ENCODE results near the gene TEAD2. TPM values are rescaled to one million over a fixed set of nuclear protein-coding genes. Genes with fewer than 3 reads are reported as not detected.
A peak's percentile ranks its signal among the peaks of the same experiment; 100 is the strongest.

The TEAD2 gene
- total and polyA plus RNA-seq, 2 of the 13 experiments (the other 11 are each of a cell fraction or from before 2014, with no cell fraction given): 10.8 to 12.5 TPM

DNA sequence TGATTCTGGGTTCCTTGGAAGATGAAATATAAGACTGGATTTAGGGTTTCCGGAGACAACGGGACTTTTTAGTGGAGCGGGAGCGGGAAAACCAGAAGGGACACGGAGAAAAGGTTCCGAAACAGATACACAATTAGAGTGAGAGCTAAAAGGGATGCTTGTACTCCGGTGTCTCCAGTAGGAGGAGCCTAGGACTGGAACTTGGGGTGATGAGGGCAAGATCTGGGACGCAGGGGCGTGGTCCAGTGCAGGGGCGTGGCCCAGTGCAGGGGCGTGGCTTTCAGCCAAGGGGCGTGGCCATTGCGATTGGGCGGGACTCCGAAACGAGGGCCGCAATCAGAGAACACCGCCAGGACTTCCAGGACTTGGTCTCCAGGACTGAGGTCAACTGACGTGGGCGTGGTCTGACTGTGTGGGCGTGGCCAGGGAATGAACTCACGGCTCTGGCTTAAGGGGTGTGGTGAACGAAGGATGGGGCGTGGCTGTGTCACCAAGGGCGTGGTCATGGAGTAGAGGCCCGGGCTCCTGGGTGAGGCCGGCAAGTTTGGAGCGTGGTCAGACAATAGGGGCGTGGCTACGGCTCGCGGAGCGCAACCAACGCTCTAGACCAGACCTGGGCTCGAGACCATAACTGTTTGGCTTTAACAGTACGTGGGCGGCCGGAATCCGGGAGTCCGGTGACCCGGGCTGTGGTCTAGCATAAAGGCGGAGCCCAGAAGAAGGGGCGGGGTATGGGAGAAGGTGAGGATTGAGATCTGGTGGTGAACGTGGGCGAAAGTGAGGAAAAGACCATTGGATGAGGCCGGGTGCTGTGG is 1.3 kb upstream of the TEAD2 start, which contains the start of gene DKKL1 (continued):
- TF ChIP-seq, protein P1, sequence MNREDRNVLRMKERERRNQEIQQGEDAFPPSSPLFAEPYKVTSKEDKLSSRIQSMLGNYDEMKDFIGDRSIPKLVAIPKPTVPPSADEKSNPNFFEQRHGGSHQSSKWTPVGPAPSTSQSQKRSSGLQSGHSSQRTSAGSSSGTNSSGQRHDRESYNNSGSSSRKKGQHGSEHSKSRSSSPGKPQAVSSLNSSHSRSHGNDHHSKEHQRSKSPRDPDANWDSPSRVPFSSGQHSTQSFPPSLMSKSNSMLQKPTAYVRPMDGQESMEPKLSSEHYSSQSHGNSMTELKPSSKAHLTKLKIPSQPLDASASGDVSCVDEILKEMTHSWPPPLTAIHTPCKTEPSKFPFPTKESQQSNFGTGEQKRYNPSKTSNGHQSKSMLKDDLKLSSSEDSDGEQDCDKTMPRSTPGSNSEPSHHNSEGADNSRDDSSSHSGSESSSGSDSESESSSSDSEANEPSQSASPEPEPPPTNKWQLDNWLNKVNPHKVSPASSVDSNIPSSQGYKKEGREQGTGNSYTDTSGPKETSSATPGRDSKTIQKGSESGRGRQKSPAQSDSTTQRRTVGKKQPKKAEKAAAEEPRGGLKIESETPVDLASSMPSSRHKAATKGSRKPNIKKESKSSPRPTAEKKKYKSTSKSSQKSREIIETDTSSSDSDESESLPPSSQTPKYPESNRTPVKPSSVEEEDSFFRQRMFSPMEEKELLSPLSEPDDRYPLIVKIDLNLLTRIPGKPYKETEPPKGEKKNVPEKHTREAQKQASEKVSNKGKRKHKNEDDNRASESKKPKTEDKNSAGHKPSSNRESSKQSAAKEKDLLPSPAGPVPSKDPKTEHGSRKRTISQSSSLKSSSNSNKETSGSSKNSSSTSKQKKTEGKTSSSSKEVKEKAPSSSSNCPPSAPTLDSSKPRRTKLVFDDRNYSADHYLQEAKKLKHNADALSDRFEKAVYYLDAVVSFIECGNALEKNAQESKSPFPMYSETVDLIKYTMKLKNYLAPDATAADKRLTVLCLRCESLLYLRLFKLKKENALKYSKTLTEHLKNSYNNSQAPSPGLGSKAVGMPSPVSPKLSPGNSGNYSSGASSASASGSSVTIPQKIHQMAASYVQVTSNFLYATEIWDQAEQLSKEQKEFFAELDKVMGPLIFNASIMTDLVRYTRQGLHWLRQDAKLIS (CRISPR knock-in tag; IDR thresholded peaks at IDR 0.05): no peak
- no peak for TF ChIP-seq HIVEP1 (CRISPR knock-in tag; IDR thresholded peaks at IDR 0.05)
- no peak for TF ChIP-seq ZNF883 (CRISPR knock-in tag; IDR thresholded peaks at IDR 0.05; ENCODE audit: not compliant biosample characterization)
- no peak for TF ChIP-seq RORA (CRISPR knock-in tag; IDR thresholded peaks at IDR 0.05)
- TF ChIP-seq, protein P2, sequence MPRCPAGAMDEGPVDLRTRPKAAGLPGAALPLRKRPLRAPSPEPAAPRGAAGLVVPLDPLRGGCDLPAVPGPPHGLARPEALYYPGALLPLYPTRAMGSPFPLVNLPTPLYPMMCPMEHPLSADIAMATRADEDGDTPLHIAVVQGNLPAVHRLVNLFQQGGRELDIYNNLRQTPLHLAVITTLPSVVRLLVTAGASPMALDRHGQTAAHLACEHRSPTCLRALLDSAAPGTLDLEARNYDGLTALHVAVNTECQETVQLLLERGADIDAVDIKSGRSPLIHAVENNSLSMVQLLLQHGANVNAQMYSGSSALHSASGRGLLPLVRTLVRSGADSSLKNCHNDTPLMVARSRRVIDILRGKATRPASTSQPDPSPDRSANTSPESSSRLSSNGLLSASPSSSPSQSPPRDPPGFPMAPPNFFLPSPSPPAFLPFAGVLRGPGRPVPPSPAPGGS (CRISPR knock-in tag; IDR thresholded peaks at IDR 0.05): peak; percentile 28; the same call in 1 of the 2 replicates
- no peak for TF ChIP-seq CHD2 (IDR thresholded peaks at IDR 0.05; ENCODE audit: low read depth, low read length)
- TF ChIP-seq, protein P3, sequence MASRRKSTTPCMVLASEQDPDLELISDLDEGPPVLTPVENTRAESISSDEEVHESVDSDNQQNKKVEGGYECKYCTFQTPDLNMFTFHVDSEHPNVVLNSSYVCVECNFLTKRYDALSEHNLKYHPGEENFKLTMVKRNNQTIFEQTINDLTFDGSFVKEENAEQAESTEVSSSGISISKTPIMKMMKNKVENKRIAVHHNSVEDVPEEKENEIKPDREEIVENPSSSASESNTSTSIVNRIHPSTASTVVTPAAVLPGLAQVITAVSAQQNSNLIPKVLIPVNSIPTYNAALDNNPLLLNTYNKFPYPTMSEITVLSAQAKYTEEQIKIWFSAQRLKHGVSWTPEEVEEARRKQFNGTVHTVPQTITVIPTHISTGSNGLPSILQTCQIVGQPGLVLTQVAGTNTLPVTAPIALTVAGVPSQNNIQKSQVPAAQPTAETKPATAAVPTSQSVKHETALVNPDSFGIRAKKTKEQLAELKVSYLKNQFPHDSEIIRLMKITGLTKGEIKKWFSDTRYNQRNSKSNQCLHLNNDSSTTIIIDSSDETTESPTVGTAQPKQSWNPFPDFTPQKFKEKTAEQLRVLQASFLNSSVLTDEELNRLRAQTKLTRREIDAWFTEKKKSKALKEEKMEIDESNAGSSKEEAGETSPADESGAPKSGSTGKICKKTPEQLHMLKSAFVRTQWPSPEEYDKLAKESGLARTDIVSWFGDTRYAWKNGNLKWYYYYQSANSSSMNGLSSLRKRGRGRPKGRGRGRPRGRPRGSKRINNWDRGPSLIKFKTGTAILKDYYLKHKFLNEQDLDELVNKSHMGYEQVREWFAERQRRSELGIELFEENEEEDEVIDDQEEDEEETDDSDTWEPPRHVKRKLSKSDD (CRISPR knock-in tag; IDR thresholded peaks at IDR 0.05; ENCODE audit: low read depth): no peak
- TF ChIP-seq ZNF782 (CRISPR knock-in tag; IDR thresholded peaks at IDR 0.05; ENCODE audit: borderline replicate concordance): no peak
- TF ChIP-seq NFYB (CRISPR knock-in tag; IDR thresholded peaks at IDR 0.05): peak; percentile 48; the same call in 1 of the 2 replicates
- no peak for TF ChIP-seq MTA1 (CRISPR knock-in tag; IDR thresholded peaks at IDR 0.05; ENCODE audit: borderline replicate concordance)
- TF ChIP-seq, protein P4, sequence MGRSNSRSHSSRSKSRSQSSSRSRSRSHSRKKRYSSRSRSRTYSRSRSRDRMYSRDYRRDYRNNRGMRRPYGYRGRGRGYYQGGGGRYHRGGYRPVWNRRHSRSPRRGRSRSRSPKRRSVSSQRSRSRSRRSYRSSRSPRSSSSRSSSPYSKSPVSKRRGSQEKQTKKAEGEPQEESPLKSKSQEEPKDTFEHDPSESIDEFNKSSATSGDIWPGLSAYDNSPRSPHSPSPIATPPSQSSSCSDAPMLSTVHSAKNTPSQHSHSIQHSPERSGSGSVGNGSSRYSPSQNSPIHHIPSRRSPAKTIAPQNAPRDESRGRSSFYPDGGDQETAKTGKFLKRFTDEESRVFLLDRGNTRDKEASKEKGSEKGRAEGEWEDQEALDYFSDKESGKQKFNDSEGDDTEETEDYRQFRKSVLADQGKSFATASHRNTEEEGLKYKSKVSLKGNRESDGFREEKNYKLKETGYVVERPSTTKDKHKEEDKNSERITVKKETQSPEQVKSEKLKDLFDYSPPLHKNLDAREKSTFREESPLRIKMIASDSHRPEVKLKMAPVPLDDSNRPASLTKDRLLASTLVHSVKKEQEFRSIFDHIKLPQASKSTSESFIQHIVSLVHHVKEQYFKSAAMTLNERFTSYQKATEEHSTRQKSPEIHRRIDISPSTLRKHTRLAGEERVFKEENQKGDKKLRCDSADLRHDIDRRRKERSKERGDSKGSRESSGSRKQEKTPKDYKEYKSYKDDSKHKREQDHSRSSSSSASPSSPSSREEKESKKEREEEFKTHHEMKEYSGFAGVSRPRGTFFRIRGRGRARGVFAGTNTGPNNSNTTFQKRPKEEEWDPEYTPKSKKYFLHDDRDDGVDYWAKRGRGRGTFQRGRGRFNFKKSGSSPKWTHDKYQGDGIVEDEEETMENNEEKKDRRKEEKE (IDR thresholded peaks at IDR 0.05): no peak
- TF ChIP-seq ZNF644 (CRISPR knock-in tag; IDR thresholded peaks at IDR 0.05; ENCODE audit: low read depth): no peak
- TF ChIP-seq FOXK1 (CRISPR knock-in tag; IDR thresholded peaks at IDR 0.05; ENCODE audit: borderline replicate concordance, low read depth): peak; percentile 52; the same call in 1 of the 2 replicates
- TF ChIP-seq KLF12 (CRISPR knock-in tag; IDR thresholded peaks at IDR 0.05; ENCODE audit: borderline replicate concordance): peak; percentile 59; the same call in 1 of the 2 replicates
- TF ChIP-seq ZNF253 (CRISPR knock-in tag; IDR thresholded peaks at IDR 0.05; ENCODE audit: borderline replicate concordance): no peak
- TF ChIP-seq TAF15 (IDR thresholded peaks at IDR 0.05; ENCODE audit: low read depth, low read length, poor library complexity, severe bottlenecking): no peak
- peak; percentile 100 for TF ChIP-seq SP4 (CRISPR knock-in tag; IDR thresholded peaks at IDR 0.05)
- TF ChIP-seq PTBP1 (IDR thresholded peaks at IDR 0.05; ENCODE audit: low read depth, low read length, poor library complexity, severe bottlenecking): no peak

Data from HepG2 (cell line).